Measurements from ENCODE around the gene CABP4.

The CABP4 gene

DNA sequence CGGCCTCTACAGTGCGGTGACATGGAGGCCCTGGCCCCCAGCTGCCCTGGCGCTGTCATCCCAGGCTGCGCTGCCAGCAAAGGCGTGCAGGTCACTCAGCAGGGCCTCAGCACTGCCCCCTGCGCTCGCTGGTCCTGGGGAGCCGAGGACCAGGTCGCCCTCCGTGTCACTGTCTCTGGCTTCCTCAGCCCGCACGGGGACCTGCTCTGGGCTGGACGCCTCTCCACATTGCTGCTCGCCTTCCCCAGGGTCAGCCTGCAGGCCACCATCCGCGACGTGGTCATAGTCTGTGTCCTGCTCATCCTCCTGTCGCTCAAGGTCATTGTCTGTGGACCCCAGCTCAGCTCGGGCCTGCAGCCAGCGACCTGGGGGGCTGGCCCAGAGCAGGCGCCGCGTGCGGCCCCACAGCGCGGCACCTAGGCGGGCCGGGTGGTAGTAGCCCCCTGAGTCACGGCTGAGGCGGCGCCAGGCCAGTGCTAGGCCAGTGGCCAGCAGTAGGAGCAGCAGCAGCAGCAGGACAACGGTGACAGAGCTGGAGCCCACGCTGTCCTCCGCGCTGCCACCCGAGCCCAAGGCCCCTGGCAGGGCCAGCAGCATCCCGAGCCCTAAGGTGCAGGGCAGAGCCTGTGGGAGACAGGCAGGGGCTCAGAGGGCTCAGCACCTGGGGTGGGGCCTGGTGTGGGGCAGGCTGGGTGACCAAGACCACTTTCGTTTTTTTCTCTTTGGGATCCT, 19.3 kb upstream of the CABP4 start:
- DNase-seq (ENCODE audit: low read depth), result no peak

DNA sequence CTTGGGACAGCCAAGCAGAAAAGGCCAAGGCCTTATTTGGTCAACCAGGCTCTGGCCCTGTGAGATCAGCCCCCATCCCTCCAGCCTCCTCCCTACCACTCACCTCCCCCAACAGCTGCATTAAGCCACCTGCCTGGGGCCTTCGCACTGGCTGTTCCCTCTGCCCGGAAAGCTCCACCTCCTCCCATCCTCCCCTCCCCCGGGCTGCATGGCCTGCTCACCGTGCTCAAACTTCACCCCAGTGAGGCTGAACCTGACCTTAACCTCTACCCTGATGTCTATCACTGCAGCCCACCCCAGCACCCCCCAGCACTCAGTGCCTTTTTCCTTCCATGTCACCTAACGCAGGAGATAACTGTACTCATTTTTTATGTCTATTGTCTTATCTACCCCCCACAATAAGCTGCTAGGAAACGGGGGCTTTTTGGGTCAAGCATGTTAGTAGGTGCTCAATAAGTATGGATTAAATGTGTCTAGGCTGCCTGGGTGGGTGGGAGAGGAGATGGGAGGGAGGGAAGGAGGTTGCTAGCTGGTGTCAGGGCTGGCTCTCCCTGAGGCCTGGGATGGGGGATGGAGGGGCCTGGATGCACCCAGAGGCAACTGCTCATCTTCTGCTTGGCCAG, 18.6 kb upstream of the CABP4 start:
- DNase-seq (ENCODE audit: low read depth), result no peak

DNA sequence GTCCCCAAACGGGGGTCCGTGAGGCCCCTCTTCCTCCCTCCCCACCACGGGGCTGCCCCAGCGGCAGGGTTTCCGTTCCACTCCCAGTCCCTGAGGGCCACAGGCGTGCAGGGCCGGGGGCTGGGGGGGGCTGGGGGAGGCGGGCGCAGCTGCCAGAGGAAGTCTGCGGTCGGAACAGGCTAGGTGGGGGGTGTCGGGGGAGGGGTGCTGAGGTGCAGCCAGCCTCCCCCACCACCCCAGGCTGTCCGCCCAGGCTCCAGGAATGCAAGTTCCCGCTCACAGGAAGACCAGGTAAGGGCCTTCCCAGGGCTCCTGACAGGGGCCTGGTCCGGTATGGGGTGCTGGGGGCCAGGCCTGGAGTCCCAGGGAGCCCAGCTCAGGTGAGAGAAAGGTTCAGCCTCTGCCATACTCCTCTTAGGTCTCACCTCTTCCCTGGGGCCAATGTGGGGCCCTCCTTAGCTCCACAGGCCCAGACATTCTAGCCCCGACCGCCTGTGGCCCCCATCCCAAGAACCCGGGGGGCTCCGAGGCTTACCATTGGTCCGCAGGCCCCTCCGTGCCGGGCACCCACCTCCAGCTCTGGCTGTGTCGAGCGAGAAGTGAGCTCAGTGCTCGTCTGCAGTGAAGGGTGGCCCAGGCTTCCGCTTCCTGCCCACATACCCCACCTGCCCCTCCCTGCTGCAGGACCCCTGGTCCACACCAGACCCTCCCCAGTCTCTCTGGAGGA, 17.9 kb upstream of the CABP4 start, which contains the start of gene PTPRCAP:
PTPRCAP (minus strand) TSS at position 601 of the 727 bp plus-strand sequence; CDS start at position 538, 63 bp downstream.
- DNase-seq (ENCODE audit: low read depth), result no peak

DNA sequence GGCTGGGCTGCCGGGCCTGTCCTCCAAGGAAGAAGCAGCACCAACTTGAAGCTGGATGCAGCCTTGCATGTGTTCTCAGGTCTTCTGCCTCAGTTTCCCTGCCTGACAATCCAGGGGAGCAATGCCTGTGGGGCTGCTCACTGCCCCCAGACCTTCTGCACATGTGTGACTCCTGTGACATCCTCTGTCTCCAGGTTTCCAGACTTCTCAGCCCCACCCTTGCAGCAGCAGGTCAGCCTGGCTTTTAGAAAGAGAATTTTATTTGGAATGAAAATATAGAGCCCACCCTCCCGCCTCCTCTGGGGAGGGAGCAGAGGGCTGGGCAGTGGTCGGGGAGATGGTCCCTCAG, 17.4 kb upstream of the CABP4 start:
- DNase-seq (ENCODE audit: low read depth), result no peak

DNA sequence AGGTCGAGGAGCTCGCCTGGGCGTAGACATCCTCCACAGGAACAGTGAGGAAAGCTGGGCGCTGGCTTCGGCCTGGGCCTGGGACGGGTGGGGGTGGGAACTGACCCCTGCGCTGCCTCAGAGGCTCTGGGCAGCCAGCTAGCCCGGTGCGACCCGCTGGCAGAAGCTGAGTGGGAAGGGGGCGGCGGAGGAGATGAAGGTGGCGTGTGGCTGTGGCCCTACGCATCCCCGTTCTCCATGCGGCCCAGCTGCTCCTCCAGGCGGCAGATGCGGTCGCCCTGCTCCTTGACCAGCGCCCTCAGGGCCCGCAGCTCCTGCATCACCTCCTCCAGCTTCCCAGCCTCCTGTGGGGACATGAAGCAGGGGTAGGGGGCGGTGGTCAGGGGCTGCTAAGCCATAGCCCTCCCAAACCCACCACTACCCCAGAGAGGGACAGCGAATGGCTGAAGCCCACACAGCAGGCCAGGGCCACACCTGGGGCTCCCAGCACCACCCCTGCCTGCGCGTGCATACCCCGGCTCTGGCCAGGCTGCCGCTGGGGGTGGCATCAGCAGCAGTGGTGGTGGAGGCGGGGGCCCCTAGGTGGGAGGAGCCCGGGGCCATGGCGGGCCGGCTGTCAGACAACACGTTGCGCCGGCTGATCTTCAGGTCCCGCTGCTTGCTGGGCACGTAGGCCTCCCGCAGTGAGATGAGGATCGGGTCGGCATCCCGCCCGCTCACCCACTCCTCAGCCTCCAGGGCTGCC, 16.8 kb upstream of the CABP4 start:
- DNase-seq (ENCODE audit: low read depth), result no peak

DNA sequence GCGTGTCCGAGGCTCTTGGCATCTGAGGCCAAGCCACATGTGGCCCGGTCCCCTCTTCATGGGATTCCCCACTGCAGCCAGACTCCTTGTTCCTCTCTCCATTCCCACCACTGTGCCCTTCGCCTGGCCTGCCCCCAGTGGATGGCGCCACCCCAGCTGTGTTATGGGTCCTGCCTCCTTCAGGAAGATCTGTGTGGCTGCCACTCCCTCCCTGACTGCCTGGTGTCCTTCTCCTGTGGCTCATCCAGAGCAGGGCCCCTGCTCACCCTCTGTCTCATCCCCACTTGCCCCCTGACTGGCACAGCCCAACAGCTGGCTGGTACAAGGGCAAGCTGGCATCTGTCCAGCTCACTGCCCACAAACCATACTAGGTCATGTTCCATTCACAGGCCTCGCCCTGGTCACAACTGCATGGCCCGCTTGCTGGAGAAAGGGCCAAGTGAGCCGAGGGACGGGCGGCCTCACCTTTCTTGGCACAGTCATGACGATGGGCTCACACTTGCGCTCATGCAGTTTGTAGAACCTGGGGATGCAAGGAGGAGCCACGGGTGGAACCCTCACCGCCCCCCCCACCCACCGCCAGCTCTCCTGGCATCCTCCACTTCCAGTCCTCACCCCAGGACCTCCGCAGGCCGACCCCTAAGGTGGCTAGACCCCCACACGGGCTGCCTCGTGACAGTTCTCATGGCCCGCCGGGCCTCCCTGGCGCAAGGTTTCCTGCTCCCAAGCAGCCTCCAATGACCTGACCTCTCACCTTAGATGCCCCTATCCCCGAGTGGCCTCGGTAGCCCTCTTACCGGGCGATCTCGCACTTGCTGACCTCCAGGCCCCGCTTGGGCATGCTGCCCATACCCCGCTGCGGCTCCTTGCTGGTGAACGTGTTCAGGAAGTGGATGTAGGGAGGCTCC, 15.6 kb upstream of the CABP4 start:
- no peak for DNase-seq (ENCODE audit: low read depth)

DNA sequence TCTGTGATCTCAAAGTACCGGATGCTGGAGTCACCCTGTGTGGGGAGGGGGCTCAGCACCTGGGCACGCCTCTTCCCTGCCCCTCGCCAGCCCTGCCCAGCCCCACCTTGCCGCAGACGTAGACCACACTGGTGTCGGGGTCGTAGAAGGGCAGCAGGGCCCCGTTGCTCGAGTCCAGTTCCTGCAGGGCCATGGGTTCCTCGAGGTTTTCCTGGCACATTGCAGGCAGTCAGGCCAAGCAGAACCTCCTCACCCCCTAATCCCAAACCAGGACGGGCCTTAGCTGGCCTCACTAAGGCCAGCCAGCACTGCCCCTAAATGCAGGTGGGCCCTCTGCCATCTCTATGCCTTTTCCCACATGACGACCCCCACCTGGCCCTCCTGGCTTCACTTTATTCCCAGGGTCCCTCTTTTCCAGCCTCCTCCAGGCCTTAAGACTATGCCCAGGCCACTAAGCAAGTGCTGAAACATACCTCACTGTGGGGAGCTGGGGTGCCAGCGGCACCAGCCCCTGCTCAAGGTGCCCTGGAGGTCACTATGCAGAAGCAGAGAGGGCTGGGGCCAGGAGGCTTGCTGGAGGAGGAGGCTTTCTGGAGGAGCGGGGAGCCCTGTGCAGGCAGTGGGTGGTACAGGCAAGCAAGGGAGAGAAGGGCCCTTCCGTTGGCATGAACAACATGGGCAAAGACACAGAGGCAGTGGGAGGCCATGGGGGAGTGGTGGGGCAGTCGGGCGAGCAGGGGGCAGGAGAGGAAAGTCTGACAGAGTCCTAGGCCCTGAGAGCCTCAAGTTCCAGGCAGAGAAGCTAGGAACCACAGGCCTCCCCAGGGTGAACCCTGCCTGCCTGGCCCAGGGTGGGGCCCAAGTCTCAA, 14.7 kb upstream of the CABP4 start:
- DNase-seq (ENCODE audit: low read depth), result no peak

DNA sequence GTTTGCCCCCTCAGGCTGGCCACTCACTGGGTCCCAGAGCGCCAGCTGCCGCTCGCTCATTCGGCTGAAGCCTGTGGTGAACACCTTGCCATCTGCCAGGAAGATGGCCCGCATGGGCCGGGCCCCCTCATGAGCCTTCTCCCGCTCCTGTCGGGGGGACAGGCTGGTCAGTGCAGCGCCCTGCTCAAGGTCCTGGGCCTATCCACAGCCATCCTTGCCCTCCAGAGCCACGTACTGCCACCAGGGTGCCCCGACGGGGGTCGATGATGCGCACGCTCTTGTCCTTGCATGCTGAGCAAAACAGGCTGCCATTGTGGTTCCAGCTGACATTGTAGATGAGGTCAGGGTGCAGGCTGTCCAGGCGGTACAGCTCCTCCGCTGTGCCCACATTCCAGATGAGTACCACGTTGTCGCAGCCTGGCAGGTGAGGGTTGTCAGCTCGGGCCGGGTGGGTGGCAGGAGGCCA, 14.0 kb upstream of the CABP4 start:
- DNase-seq (ENCODE audit: low read depth), result no peak

DNA sequence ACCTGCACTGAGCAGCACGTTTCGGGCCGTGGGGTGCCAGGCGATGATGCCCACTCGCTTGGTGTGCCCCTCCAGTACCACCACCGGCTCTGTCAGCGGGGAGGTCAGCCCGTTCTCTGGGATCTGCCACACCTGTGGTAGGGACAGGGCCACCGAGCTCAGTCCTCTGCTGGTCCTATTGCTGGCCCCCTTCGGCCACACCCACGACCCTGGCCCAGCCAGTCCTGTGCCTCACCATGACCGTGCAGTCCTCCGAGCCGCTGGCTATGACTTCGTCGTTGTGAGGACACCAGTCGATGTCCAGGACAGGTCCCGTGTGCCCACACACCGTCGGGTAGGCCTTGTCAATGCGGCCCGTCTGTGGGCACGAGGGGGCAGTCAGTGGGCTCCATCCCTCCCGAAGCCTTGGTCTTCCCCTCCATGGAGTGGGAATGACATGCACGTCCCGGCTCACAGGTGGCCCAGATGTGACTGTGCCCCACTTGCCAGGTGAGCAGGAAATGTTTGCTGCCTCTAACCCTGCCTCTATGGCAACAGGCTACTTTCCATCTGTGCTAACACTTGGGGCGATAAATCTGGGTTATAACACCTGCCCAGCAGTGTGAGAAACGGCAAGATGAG, 13.3 kb upstream of the CABP4 start:
- no peak for DNase-seq (ENCODE audit: low read depth)

DNA sequence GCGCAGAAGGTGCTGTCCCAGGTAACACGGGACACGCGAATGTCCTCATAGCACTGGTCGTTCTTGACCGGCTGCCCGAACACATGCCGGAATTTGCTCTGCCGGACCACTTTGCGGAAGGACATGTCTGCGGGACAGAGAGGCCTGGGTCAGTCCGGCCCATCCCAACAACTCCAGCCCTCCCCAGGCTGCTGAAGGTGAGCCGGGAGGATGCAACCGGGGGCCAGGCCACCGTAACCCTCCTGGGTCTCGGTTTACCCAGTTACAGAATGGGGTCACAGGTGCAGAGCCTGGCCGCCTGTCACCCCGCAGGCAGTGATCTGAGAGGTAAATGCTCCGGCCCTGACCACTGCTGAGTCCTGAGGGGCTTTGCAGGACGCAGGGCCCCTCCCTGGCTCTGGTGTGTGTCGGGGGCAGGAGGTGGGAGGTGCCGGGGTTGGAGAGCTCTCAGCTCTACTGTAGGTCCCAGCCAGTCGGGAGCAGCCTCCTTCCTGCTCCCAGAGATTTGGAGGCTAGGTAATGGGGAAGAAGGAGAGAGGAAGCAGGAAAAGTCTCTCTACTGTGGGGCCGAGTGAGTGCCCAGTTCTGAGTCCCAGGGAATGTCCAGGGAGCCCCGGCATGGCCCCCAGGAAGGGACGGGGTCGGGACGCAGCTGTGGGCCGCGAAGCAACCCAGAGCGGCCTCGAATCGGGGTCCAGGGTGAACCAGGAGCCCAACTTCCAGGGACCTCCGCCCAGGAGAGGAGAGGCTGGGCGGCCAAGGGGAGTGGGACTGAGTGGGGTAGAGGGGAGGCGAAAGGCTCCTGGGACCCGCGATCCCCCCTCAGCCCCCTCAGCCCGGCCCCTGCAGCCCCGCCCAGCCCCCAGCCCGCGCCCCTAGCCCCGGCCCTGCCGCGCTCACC, 12.4 kb upstream of the CABP4 start:
- no peak for DNase-seq (ENCODE audit: low read depth)

DNA sequence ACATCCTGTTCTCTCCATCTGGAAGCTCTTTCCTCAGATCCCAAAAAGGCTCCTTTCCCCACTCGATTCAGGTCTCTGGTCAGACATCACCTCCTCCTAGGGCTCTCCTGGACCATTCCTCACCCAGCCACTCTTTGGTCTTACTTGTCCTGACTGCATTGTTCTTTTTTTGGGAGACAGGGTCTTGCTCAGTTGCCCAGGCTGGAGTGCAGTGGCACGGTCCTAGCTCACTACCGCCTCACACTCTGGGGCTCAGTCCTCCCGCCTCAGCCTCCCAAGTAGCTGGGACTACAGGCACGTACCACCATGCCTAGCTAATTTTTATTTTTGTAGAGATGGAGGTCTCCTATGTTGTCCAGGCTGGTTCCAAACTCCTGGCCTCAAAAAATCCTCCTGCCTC, 9.6 kb upstream of the CABP4 start:
- DNase-seq (ENCODE audit: low read depth), result no peak

DNA sequence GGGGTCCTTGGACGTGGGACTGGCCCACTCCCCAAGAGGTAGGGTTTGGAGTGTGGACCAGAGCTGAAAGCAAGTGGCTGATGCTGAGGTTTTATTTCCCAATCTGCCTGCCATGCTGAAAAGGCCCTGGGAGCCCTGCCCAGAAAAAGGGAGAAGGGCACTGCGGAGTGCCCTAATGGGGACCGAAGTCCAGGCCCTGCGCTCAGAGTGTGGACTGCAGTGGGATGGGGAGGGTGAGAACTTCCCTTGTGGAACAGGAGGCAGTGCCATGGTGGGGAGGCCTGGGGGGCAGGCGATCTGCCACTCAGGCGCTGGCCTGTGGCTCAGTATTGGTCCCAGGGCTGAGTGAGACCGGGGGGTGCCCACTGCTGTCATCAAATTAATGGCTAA, 6.9 kb upstream of the CABP4 start:
- DNase-seq (ENCODE audit: low read depth), result no peak

DNA sequence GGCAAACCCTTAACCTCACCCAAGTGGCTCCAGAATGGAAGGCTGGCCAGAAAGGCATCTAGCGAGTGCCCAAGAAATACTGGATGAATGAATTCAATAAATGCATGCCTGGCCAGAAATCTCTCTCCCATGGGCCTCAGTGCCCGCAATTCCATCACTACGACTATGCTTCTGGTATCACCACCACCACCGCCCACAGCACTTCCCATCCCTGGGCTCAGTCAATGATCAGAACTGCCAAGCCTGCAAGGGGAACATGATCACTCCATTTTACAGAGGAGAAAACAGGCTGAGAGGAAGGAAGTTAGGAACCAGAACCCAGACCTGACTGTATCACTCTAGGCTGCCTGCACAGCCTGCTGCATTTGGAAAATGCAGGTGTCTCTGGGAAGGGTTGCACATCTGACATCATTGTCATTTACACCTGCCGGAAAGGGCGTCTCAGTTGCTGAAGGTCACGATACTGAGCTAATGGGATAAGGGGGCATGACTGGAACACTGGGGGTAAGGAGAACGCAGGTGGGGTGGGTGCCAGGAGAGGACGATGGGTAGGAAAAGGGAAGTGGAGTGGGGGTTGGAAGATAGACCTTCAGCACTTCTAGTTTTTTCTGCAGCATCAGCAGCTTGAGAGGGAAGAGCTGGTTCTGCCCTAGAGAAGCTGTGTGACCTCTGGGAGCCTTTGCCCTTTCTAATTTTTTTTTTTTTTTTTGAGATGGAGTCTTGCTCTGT, 5.9 kb upstream of the CABP4 start:
- DNase-seq (ENCODE audit: low read depth), result no peak

DNA sequence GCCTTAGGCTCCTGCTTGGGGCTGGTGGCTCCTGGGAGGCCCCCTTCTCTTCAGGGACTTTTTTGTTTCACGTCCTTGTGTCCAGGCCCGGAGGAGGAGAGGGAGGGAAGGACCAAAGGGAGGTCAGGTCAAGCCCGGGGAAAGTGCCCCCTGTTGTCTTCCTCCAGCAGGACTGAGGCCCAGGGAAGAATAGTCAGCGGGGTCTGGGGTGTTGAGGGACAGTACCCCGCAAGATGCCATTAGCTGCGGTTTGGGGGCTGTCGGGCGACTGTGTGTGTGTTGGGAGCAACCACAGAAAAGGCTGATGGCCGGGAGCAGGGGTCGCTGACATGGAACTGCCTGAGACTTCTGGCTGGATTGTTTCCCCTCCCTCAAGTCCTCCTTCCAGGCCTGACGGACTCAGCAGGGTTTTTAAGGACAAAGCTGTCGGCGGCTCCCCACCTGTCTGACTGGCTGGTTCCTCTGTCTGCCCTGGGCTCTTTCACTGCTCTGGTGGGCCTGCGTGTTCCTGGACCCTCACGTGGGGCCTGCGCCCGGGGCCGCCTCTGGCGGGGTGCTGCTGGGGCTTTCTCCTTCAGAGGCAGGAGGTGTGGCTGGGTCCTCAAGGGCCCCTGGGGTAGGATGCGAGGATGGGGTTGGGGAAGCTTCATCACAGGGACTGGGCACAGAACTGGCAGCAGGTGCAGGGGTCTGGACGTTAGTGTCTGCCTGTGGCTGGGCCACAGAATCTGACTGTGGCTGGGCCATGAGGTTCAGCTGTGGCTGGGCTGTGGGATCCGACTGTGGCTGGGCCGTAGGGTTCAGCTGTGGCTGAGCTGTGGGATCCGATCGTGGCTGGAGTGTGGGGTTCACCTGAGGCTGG, 4.1 kb upstream of the CABP4 start:
- DNase-seq (ENCODE audit: low read depth), result no peak

DNA sequence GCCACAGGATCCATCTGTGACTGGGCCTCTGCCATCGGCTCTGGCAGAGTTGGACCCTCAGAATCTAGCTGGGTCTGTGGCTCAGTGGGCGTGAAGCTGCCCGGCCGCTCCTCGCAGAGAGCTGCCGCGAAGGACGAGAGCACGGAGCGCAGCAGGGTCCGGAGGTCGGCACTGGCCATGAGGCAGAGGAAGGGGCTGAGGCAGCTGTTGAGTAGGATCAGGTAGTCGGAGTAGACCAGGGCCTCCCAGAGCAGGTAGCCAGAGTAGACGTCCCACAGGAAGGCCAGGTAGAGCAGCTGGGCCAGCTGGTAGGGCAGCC, 3.5 kb upstream of the CABP4 start:
- DNase-seq (ENCODE audit: low read depth), result no peak

DNA sequence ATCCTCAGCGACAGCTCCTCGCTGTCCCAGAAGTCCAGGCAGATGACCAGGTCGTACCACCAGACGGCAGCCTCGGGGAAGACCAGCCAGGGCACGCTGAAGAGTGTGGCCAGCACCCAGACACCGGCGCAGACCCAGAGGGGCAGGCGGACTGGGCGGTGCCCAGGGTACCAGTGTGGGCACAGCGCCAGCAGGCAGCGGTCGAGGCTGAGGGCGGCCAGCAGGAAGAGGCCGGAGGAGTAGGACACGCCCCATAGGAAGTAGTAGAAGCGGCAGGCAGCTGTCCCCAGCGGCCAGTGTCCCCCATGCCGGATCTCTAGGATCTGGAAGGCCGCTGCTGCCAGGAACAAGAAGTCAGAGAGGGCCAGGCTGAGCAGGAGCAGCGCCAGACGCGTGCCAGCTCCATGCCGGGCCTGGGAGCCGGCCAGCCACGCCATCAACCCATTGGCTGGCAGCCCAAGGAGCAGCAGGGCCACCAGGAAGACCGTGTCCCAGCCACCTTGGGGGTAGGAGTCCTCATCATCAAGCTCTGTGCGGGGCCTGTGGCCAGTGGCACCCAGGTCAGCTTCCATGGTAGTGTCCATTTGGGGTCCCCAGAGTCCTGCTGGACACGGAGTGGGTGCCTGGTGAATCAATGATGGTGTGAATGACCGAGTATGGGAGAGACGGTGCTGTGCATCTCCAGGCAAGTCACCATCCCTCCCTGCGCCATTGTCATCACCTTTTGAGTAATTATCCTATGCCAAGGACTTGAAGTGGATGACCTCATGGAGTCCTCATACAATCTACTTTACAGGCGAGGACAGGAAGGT, 2.8 kb upstream of the CABP4 start, which contains the start of gene GPR152:
GPR152 (minus strand) TSS at position 589 of the 812 bp plus-strand sequence; CDS start at position 584, 5 bp downstream.
- no peak for DNase-seq (ENCODE audit: low read depth)
